HepG2 (cell line): ENCODE results near the gene SGK1. TPM values are rescaled to one million over a fixed set of nuclear protein-coding genes. Genes with fewer than 3 reads are reported as not detected.

Experiments used
- CERS6 ChIP-seq: sonication (generic); formaldehyde crosslinking; IDR thresholded peaks from 2 replicates; pipeline ENCODE4 v1.5.0; 2020; ENCODE audit warnings: missing genetic modification reagents
- ETS1 ChIP-seq: sonication (generic); formaldehyde crosslinking; IDR thresholded peaks from 2 replicates; pipeline ENCODE4 v1.4.0; 2020; ENCODE audit warnings: missing genetic modification reagents
- KLF11 ChIP-seq: IDR thresholded peaks from 2 replicates; pipeline ENCODE4 v1.6.1; 2016; ENCODE audit warnings: missing compliant biosample characterization
- MED13 ChIP-seq: sonication (generic); formaldehyde crosslinking; IDR thresholded peaks from 2 replicates; pipeline ENCODE4 v1.5.0; 2020; ENCODE audit warnings: missing genetic modification reagents
- NCOA5 ChIP-seq: sonication (generic); formaldehyde crosslinking; IDR thresholded peaks from 2 replicates; pipeline ENCODE4 v1.4.0; 2020; ENCODE audit warnings: missing genetic modification reagents
- NFKB2 ChIP-seq: sonication (generic); formaldehyde crosslinking; IDR thresholded peaks from 2 replicates; pipeline ENCODE4 v1.4.0; 2020; ENCODE audit warnings: missing genetic modification reagents, borderline replicate concordance
- NR2F1 ChIP-seq, 2 experiments: fragments of 450-650 bp in 1 of 2; formaldehyde crosslinking in 1 of 2; IDR thresholded peaks; 2 replicates each; pipeline versions ENCODE4 v1.5.0 to v1.6.1; 2016 to 2020; ENCODE audit warnings: mild to moderate bottlenecking in 1 of 2, missing compliant biosample characterization in 1 of 2, missing genetic modification reagents in 1 of 2, moderate library complexity in 1 of 2
- PHF8 ChIP-seq: sonication (generic); formaldehyde crosslinking; IDR thresholded peaks from 2 replicates; pipeline ENCODE4 v1.5.0; 2020; ENCODE audit warnings: missing genetic modification reagents
- RFXAP ChIP-seq: sonication (generic); formaldehyde crosslinking; IDR thresholded peaks from 2 replicates; pipeline ENCODE4 v1.4.0; 2020; ENCODE audit warnings: missing genetic modification reagents, borderline replicate concordance
- RXRA ChIP-seq: sonication (generic); formaldehyde crosslinking; IDR thresholded peaks from 2 replicates; pipeline ENCODE4 v1.5.1; 2020; ENCODE audit warnings: missing genetic modification reagents
- TERF1 ChIP-seq: sonication (generic); formaldehyde crosslinking; IDR thresholded peaks from 2 replicates; pipeline ENCODE4 v1.8.0; 2022; ENCODE audit warnings: mild to moderate bottlenecking, missing genetic modification reagents, moderate library complexity
- YEATS4 ChIP-seq: sonication (generic); formaldehyde crosslinking; IDR thresholded peaks from 2 replicates; pipeline ENCODE4 v1.4.0; 2020; ENCODE audit warnings: missing genetic modification reagents, borderline replicate concordance
- ZBTB43 ChIP-seq: sonication (generic); formaldehyde crosslinking; conservative IDR thresholded peaks from 2 replicates; pipeline ENCODE4 v1.4.0; 2020; ENCODE audit warnings: missing genetic modification reagents
- ZNF230 ChIP-seq: sonication (generic); formaldehyde crosslinking; IDR thresholded peaks from 2 replicates; pipeline ENCODE4 v1.4.0; 2020; ENCODE audit warnings: mild to moderate bottlenecking, missing genetic modification reagents
- ZNF382 ChIP-seq: sonication (generic); formaldehyde crosslinking; IDR thresholded peaks from 2 replicates; pipeline ENCODE4 v1.5.0; 2020; ENCODE audit warnings: missing genetic modification reagents, mild to moderate bottlenecking, borderline replicate concordance
- ZNF678 ChIP-seq: sonication (generic); formaldehyde crosslinking; IDR thresholded peaks from 2 replicates; pipeline ENCODE4 v1.4.0; 2020; ENCODE audit warnings: mild to moderate bottlenecking, missing genetic modification reagents
- polyA plus RNA-seq, 8 experiments: library from polyadenylated mRNA; depleted of rRNA in 3 of 8; stranded (reverse) in 7 of 8; unstranded in 1 of 8; fragments of >200 nt; fragmentation: Illumina TruSeq in 4 of 8; extraction: Trizol in 4 of 8; gene quantifications; 2 replicates each; pipeline versions ENCODE4 v1.2.1 to v1.2.3, GENCODE V29; 2011 to 2016; ENCODE audit warnings: low read depth in 4 of 8, missing spikeins in 1 of 8, mixed read lengths in 1 of 8; ENCODE audit not compliant: insufficient read depth in 1 of 8
- total RNA-seq, 5 experiments: library from RNA; depleted of rRNA; stranded (reverse); fragments of >200 nt; fragmentation: Illumina TruSeq; extraction: Trizol; gene quantifications; 2 replicates each; pipeline ENCODE4 v1.2.3, GENCODE V29; 2016; ENCODE audit warnings: low read depth in 1 of 5
- TF ChIP-seq, protein P1 (sequence below): sonication (generic); formaldehyde crosslinking; IDR thresholded peaks from 2 replicates; pipeline ENCODE4 v1.5.0; 2020; ENCODE audit warnings: missing genetic modification reagents
- TF ChIP-seq, protein P2 (sequence below): sonication (generic); formaldehyde crosslinking; IDR thresholded peaks from 2 replicates; pipeline ENCODE4 v1.4.0; 2020; ENCODE audit warnings: missing genetic modification reagents

The SGK1 gene
- total and polyA plus RNA-seq, 2 of the 13 experiments (the other 11 are each of a cell fraction or from before 2014, with no cell fraction given), result 56.1 to 56.2 TPM

- TF ChIP-seq RFXAP (CRISPR knock-in tag) (no peak), NCOA5 (0 out of 2 replicates have a peak, but pooled peaks have one; percentile 20), TERF1 (CRISPR knock-in tag) (no peak), ZNF678 (CRISPR knock-in tag) (no peak), ZNF230 (no peak), YEATS4 (CRISPR knock-in tag) (0 out of 2 replicates have a peak, but pooled peaks have one; percentile 31), ETS1 (CRISPR knock-in tag) (no peak), CERS6 (no peak), NR2F1 (CRISPR knock-in tag; IDR thresholded peaks at IDR 0.05) (no peak), KLF11 (no peak), MED13 (0 out of 2 replicates have a peak, but pooled peaks have one; percentile 35), RXRA (peak; percentile 30; the same call in 1 of the 2 replicates), NFKB2 (CRISPR knock-in tag) (0 out of 2 replicates have a peak, but pooled peaks have one; percentile 54), ZBTB43 (CRISPR knock-in tag) (no peak), ZNF382 (no peak), PHF8 (CRISPR knock-in tag) (0 out of 2 replicates have a peak, but pooled peaks have one; percentile 12)
- TF ChIP-seq, protein P1, sequence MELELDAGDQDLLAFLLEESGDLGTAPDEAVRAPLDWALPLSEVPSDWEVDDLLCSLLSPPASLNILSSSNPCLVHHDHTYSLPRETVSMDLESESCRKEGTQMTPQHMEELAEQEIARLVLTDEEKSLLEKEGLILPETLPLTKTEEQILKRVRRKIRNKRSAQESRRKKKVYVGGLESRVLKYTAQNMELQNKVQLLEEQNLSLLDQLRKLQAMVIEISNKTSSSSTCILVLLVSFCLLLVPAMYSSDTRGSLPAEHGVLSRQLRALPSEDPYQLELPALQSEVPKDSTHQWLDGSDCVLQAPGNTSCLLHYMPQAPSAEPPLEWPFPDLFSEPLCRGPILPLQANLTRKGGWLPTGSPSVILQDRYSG (CRISPR knock-in tag), result peak; percentile 76; the same call in 1 of the 2 replicates
- TF ChIP-seq, protein P2, sequence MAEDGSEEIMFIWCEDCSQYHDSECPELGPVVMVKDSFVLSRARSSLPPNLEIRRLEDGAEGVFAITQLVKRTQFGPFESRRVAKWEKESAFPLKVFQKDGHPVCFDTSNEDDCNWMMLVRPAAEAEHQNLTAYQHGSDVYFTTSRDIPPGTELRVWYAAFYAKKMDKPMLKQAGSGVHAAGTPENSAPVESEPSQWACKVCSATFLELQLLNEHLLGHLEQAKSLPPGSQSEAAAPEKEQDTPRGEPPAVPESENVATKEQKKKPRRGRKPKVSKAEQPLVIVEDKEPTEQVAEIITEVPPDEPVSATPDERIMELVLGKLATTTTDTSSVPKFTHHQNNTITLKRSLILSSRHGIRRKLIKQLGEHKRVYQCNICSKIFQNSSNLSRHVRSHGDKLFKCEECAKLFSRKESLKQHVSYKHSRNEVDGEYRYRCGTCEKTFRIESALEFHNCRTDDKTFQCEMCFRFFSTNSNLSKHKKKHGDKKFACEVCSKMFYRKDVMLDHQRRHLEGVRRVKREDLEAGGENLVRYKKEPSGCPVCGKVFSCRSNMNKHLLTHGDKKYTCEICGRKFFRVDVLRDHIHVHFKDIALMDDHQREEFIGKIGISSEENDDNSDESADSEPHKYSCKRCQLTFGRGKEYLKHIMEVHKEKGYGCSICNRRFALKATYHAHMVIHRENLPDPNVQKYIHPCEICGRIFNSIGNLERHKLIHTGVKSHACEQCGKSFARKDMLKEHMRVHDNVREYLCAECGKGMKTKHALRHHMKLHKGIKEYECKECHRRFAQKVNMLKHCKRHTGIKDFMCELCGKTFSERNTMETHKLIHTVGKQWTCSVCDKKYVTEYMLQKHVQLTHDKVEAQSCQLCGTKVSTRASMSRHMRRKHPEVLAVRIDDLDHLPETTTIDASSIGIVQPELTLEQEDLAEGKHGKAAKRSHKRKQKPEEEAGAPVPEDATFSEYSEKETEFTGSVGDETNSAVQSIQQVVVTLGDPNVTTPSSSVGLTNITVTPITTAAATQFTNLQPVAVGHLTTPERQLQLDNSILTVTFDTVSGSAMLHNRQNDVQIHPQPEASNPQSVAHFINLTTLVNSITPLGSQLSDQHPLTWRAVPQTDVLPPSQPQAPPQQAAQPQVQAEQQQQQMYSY (CRISPR knock-in tag), result no peak
Measured at GRCh38 chr6:134176264-134176975, 141.5 kb downstream of the SGK1 start (continued).
